Panc1 (cell line): Measurements from ENCODE around the gene ERBB2. TPM values are rescaled to one million over a fixed set of nuclear protein-coding genes. Genes with fewer than 3 reads are reported as not detected.
"Not testable (repeated sequence)": the region's sequence is repeated elsewhere in the genome, so short reads cannot be mapped to it uniquely, and the experiment has no call there.

Source experiments
- ATAC-seq: fragments of 200-7000 bp; cut with Tn5 transposase; 2 replicates; pipeline ENCODE4 v1.9.1; 2020; ENCODE audit warnings: mild to moderate bottlenecking, moderate library complexity
- BruUV-seq: library from RNA; stranded (reverse); fragments of 400-500 nt; replicated peaks from 2 replicates; lab custom pipeline; 2021; lab: Mats Ljungman, UMichigan
- CTCF ChIA-PET: fragments of 300-600 bp; sonication (Branson Sonifier 250); formaldehyde crosslinking; loops from one replicate; lab custom pipeline; 2022; ENCODE audit warnings: antibody characterized with exemption; lab: Charles Lee
- POLR2A ChIA-PET: fragments of 300-600 bp; sonication (Branson Sonifier 250); formaldehyde crosslinking; loops from one replicate; lab custom pipeline; 2022; ENCODE audit warnings: antibody characterized with exemption; lab: Charles Lee
- DNase-seq: peaks from one replicate; pipeline ENCODE4 v3.0.0-alpha.2; 2010; ENCODE audit warnings: low read depth, low spot score
- H3K27ac ChIP-seq: 2 replicates; pipeline ENCODE4 v1.5.1; 2011; ENCODE audit warnings: mild to moderate bottlenecking, low read length, inconsistent platforms
- H3K27me3 ChIP-seq: fragments of 200-500 bp; sonication (Bioruptor generic); 2 replicates; pipeline ENCODE4 v1.6.0; 2014; ENCODE audit warnings: low read length, inconsistent platforms; ENCODE audit not compliant: control insufficient read depth, insufficient read depth
- H3K36me3 ChIP-seq: fragments of 200-500 bp; sonication (Bioruptor generic); 2 replicates; pipeline ENCODE4 v1.5.1; 2014; ENCODE audit warnings: inconsistent platforms, mild to moderate bottlenecking, low read length, moderate library complexity; ENCODE audit not compliant: control insufficient read depth, insufficient read depth
- H3K4me1 ChIP-seq: 2 replicates; pipeline ENCODE4 v1.5.1; 2011; ENCODE audit warnings: inconsistent platforms, mild to moderate bottlenecking, low read length, moderate library complexity; ENCODE audit not compliant: control insufficient read depth, insufficient read depth
- H3K4me3 ChIP-seq, 2 experiments: 2 replicates each; pipeline ENCODE4 v1.5.1; 2011 to 2012; ENCODE audit warnings: low read depth in 2 of 2, low read length in 2 of 2, mild to moderate bottlenecking in 2 of 2, inconsistent platforms in 1 of 2, moderate library complexity in 1 of 2
- H3K9me3 ChIP-seq: fragments of 200-500 bp; sonication (Bioruptor generic); 2 replicates; pipeline ENCODE4 v1.5.1; 2014; ENCODE audit warnings: low read depth, mild to moderate bottlenecking, inconsistent platforms, low read length, moderate library complexity; ENCODE audit not compliant: control insufficient read depth, insufficient read depth
- POLR2AphosphoS5 ChIP-seq: IDR thresholded peaks from 2 replicates; pipeline ENCODE4 v1.6.1; 2012; ENCODE audit warnings: mild to moderate bottlenecking, low read depth, low read length, moderate library complexity
- SIN3A ChIP-seq: IDR thresholded peaks from 2 replicates; pipeline ENCODE4 v1.6.1; 2012; ENCODE audit warnings: low read depth, mild to moderate bottlenecking, low read length, moderate library complexity, borderline replicate concordance; ENCODE audit not compliant: insufficient read depth
- TCF7L2 ChIP-seq: IDR thresholded peaks from 2 replicates; pipeline ENCODE4 v1.6.1; 2011; ENCODE audit warnings: mild to moderate bottlenecking, low read depth, low read length, inconsistent platforms
- in situ Hi-C: cut with HindIII; loops from 2 replicates; pipeline ENCODE4 v1.10.0; 2016; ENCODE audit warnings: low sequenced_read_pairs, low pct_unique_long_range_greater_than_20kb
- intact Hi-C: fragments of 100-400 bp; cut with micrococcal nuclease; formaldehyde crosslinking; loops from one replicate; pipeline ENCODE4 v1.10.0; 2022; ENCODE audit not compliant: unreplicated experiment
- total RNA-seq: library from RNA; stranded (reverse); gene quantifications from one replicate; pipeline ENCODE4 v1.2.1, GENCODE V29; 2021; ENCODE audit not compliant: unreplicated experiment
- TF ChIP-seq, protein P1 (sequence below): fragments of 450-650 bp; IDR thresholded peaks from 2 replicates; pipeline ENCODE4 v1.5.1; 2017; ENCODE audit warnings: mild to moderate bottlenecking
- TF ChIP-seq, protein P2 (sequence below), 2 experiments: IDR thresholded peaks; 2 replicates each; pipeline ENCODE4 v1.6.1; 2011 to 2012; ENCODE audit warnings: low read depth in 2 of 2, control low read depth in 1 of 2, low read length in 1 of 2, mild to moderate bottlenecking in 1 of 2, moderate library complexity in 1 of 2; ENCODE audit not compliant: insufficient read depth in 1 of 2

ERBB2 gene
- total RNA-seq, 1 experiment from 2014 or later = 68.6 TPM

DNA sequence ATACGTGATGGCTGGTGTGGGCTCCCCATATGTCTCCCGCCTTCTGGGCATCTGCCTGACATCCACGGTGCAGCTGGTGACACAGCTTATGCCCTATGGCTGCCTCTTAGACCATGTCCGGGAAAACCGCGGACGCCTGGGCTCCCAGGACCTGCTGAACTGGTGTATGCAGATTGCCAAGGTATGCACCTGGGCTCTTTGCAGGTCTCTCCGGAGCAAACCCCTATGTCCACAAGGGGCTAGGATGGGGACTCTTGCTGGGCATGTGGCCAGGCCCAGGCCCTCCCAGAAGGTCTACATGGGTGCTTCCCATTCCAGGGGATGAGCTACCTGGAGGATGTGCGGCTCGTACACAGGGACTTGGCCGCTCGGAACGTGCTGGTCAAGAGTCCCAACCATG, 24.9 kb downstream of the ERBB2 start:
- CTCF ChIA-PET = no interaction called here

DNA sequence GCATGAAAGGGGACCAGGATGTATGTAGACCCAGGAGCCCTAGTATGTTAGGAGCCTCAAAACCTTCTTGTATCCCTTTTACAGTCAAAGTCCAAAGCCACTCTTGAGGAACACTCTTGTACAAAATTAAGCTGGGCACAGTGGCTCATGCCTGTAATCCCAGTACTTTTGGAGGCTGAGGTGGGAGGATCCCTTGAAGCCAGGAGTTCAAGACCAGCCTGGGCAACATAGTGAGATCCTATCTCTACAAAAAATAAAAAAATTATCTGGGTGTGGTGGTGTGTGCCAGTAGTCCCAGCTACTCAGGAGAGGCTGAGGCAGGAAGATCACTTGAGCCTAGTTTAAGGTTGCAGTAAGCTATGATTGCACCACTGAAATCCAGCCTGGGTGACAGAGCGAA, 26.1 kb downstream of the ERBB2 start:
- POLR2A ChIA-PET, H3K9me3 ChIP-seq, H3K27ac ChIP-seq, BruUV-seq, in situ Hi-C loops, H3K4me1 ChIP-seq, ATAC-seq, H3K4me3 ChIP-seq, H3K36me3 ChIP-seq, CTCF ChIA-PET, intact Hi-C loops, DNase-seq, H3K27me3 ChIP-seq: not testable (repeated sequence)

More for the DNA sequence above, 24.9 kb downstream of the ERBB2 start:
- POLR2A ChIA-PET = no interaction called here
- Histone ChIP-seq H3K27ac (no peak overlapping the region), H3K4me3 (no peak overlapping the region), H3K27me3 (no peaks in the 10 kb centered on the region), H3K4me1 (0 out of 2 replicates have a peak, but pooled peaks cover 5% of the 10 kb centered on the region), H3K9me3 (no peaks in the 10 kb centered on the region), H3K36me3 (no peaks in the 10 kb centered on the region)
- in situ Hi-C loops (no loop called here), intact Hi-C loops (no loop called here)
- DNase-seq (no peak), ATAC-seq (no peak)
- BruUV-seq = no TSS peak
- TF ChIP-seq, protein P1, sequence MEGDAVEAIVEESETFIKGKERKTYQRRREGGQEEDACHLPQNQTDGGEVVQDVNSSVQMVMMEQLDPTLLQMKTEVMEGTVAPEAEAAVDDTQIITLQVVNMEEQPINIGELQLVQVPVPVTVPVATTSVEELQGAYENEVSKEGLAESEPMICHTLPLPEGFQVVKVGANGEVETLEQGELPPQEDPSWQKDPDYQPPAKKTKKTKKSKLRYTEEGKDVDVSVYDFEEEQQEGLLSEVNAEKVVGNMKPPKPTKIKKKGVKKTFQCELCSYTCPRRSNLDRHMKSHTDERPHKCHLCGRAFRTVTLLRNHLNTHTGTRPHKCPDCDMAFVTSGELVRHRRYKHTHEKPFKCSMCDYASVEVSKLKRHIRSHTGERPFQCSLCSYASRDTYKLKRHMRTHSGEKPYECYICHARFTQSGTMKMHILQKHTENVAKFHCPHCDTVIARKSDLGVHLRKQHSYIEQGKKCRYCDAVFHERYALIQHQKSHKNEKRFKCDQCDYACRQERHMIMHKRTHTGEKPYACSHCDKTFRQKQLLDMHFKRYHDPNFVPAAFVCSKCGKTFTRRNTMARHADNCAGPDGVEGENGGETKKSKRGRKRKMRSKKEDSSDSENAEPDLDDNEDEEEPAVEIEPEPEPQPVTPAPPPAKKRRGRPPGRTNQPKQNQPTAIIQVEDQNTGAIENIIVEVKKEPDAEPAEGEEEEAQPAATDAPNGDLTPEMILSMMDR = no peak
- TF ChIP-seq, protein P2, sequence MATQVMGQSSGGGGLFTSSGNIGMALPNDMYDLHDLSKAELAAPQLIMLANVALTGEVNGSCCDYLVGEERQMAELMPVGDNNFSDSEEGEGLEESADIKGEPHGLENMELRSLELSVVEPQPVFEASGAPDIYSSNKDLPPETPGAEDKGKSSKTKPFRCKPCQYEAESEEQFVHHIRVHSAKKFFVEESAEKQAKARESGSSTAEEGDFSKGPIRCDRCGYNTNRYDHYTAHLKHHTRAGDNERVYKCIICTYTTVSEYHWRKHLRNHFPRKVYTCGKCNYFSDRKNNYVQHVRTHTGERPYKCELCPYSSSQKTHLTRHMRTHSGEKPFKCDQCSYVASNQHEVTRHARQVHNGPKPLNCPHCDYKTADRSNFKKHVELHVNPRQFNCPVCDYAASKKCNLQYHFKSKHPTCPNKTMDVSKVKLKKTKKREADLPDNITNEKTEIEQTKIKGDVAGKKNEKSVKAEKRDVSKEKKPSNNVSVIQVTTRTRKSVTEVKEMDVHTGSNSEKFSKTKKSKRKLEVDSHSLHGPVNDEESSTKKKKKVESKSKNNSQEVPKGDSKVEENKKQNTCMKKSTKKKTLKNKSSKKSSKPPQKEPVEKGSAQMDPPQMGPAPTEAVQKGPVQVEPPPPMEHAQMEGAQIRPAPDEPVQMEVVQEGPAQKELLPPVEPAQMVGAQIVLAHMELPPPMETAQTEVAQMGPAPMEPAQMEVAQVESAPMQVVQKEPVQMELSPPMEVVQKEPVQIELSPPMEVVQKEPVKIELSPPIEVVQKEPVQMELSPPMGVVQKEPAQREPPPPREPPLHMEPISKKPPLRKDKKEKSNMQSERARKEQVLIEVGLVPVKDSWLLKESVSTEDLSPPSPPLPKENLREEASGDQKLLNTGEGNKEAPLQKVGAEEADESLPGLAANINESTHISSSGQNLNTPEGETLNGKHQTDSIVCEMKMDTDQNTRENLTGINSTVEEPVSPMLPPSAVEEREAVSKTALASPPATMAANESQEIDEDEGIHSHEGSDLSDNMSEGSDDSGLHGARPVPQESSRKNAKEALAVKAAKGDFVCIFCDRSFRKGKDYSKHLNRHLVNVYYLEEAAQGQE (IDR thresholded peaks at IDR 0.05; ENCODE audit: insufficient read depth in 1 of 2, low read depth in 2 of 2, low read length in 1 of 2) = no peak
- TF ChIP-seq TCF7L2 (no peak), POLR2AphosphoS5 (no peak), SIN3A (no peak)

DNA sequence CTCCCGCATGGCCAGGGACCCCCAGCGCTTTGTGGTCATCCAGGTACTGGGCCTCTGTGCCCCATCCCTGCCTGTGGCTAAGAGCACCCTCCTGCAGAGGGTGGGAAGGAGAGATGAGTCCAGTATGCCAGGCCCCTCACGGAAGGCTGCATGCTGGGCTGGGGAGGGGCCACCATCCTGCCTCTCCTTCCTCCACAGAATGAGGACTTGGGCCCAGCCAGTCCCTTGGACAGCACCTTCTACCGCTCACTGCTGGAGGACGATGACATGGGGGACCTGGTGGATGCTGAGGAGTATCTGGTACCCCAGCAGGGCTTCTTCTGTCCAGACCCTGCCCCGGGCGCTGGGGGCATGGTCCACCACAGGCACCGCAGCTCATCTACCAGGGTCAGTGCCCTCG, 26.8 kb downstream of the ERBB2 start:
- TF ChIP-seq SIN3A (no peak), TCF7L2 (no peak), POLR2AphosphoS5 (peak; percentile 43; the same call in 1 of the 2 replicates)
- TF ChIP-seq, protein P2 (IDR thresholded peaks at IDR 0.05; ENCODE audit: insufficient read depth in 1 of 2, low read depth in 2 of 2, low read length in 1 of 2) = no peak
- TF ChIP-seq, protein P1 = no peak
- no peak overlapping the region for H3K4me3 ChIP-seq
- no peaks in the 10 kb centered on the region for H3K36me3 ChIP-seq
- ChIA-PET CTCF (no interaction called here), POLR2A (interaction anchor here (0.5 kb wide), 1 partner anchor 12 kb away, joined by 4 read pairs; no protein-coding TSS in a partner anchor)
- no peaks in the 10 kb centered on the region for H3K9me3 ChIP-seq
- intact Hi-C loops (no loop called here), in situ Hi-C loops (no loop called here)
- no peak overlapping the region for H3K27ac ChIP-seq
- DNase-seq = no peak
- 0 out of 2 replicates have a peak, but pooled peaks cover 5% of the 10 kb centered on the region for H3K4me1 ChIP-seq
- ATAC-seq = no peak
- no TSS peak for BruUV-seq
- H3K27me3 ChIP-seq = no peaks in the 10 kb centered on the region
